Activated CD4-positive, alpha-beta T cell treated with anti-CD3 and anti-CD28 coated beads for 36 hours (primary cell): ENCODE measurements around the gene LTK. TPM values are rescaled to one million over a fixed set of nuclear protein-coding genes. Genes with fewer than 3 reads are reported as not detected.

ENCODE experiments used
- ATAC-seq: fragments of 200-7000 bp; cut with Tn5 transposase; one replicate; pipeline ENCODE4 v1.10.0; 2021; ENCODE audit warnings: mild to moderate bottlenecking, moderate library complexity
- CTCF ChIA-PET: fragments of 350-600 bp; sonication (Branson Sonifier 250); formaldehyde crosslinking; loops from one replicate; lab custom pipeline; 2021; ENCODE audit warnings: antibody characterized with exemption; lab: Charles Lee
- POLR2A ChIA-PET: fragments of 350-600 bp; sonication (Branson Sonifier 250); formaldehyde crosslinking; loops from one replicate; lab custom pipeline; 2021; ENCODE audit warnings: antibody characterized with exemption, inconsistent platforms; lab: Charles Lee
- DNase-seq: peaks from one replicate; pipeline ENCODE4 v3.0.0-alpha.2; 2020
- H3K27ac Mint-ChIP-seq: one replicate; pipeline ENCODE4 v1.8.0; 2021; ENCODE audit warnings: mixed read lengths
- H3K27me3 Mint-ChIP-seq: one replicate; pipeline ENCODE4 v1.8.0; 2021; ENCODE audit warnings: mixed read lengths
- H3K36me3 Mint-ChIP-seq: one replicate; pipeline ENCODE4 v1.8.0; 2021; ENCODE audit warnings: low read depth, mixed read lengths
- H3K4me1 Mint-ChIP-seq: one replicate; pipeline ENCODE4 v1.8.0; 2021; ENCODE audit warnings: mixed read lengths
- H3K4me3 Mint-ChIP-seq: one replicate; pipeline ENCODE4 v1.8.0; 2021; ENCODE audit warnings: mild to moderate bottlenecking, moderate library complexity, mixed read lengths
- H3K9me3 Mint-ChIP-seq: one replicate; pipeline ENCODE4 v1.8.0; 2021; ENCODE audit warnings: low read depth, mixed read lengths
- intact Hi-C, 2 experiments: fragments of 100-400 bp; cut with DNase I in 1 of 2; cut with micrococcal nuclease in 1 of 2; formaldehyde crosslinking; loops; one replicate each; pipeline versions ENCODE4 v1.14.2 to v1.15.1; 2022 to 2024; cut with DNase I, micrococcal nuclease
- total RNA-seq, 2 experiments: library from RNA; stranded (reverse); gene quantifications; one replicate each; pipeline ENCODE4 v1.2.3, GENCODE V29; 2021

The LTK gene
- total RNA-seq, 2 experiments from 2014 or later: 0.11 TPM; not detected in 1

- ATAC-seq: no peak
- ChIA-PET POLR2A (no interaction called here), CTCF (interaction anchor here (0.7 to 1.8 kb wide), 5 partner anchors 22 to 247 kb away, joined by 3 to 6 read pairs (median 3); no protein-coding TSS in a partner anchor)
- no peak overlapping the region for H3K4me3 Mint-ChIP-seq
- H3K27me3 Mint-ChIP-seq: peaks cover 10% of the 10 kb centered on the region
- peaks cover 20% of the 10 kb centered on the region for H3K4me1 Mint-ChIP-seq
- no peaks in the 10 kb centered on the region for H3K9me3 Mint-ChIP-seq
- no peak overlapping the region for H3K27ac Mint-ChIP-seq
- DNase-seq: no peak
- H3K36me3 Mint-ChIP-seq: no peaks in the 10 kb centered on the region
- intact Hi-C loops: loop anchor here (1.0 to 10.0 kb wide), 4 partner anchors 89 to 501 kb away; no protein-coding TSS in a partner anchor
These were observed 43.0 kb upstream of the LTK start for GRCh38 chr15:41556677-41557076.

DNA sequence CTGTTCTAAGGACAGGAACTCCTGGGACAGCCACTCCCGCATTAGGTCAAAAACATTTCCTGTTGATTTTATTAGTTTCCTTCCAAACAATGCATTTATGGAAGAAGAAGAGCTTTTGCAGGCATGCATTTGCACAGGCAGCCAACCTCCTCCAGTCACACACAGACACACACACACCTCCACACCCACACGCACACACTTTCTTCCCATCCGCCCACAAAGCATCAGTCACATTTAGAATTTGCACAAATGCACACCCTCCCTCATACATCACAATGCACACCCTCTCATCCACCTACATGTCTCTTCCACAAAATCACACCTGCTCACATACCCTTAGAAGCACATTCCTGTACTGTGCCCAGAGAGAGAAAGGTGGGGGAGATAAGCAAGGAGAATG, 41.3 kb upstream of the LTK start:
- no peak for ATAC-seq

GRCh38 chr15:41554343-41554742, 40.7 kb upstream of the LTK start:
- POLR2A ChIA-PET: no interaction called here
- intact Hi-C loops: loop anchor here in 1 of 2 experiments (10.0 kb wide), 1 partner anchor 90 kb away; no protein-coding TSS in a partner anchor
- CTCF ChIA-PET: interaction anchor here (1.3 to 1.5 kb wide), 2 partner anchors 9 to 49 kb away, joined by 3 read pairs; no protein-coding TSS in a partner anchor
- no peaks in the 10 kb centered on the region for H3K36me3 Mint-ChIP-seq
- H3K4me3 Mint-ChIP-seq: no peak overlapping the region
- no peak for DNase-seq
- H3K9me3 Mint-ChIP-seq: no peaks in the 10 kb centered on the region
- no peak overlapping the region for H3K27ac Mint-ChIP-seq
- ATAC-seq: no peak
- H3K27me3 Mint-ChIP-seq: no peaks in the 10 kb centered on the region
- peaks cover 16% of the 10 kb centered on the region for H3K4me1 Mint-ChIP-seq

More for the DNA sequence above, 41.3 kb upstream of the LTK start:
- H3K4me1 Mint-ChIP-seq: peaks cover 20% of the 10 kb centered on the region
- H3K9me3 Mint-ChIP-seq: no peaks in the 10 kb centered on the region
- intact Hi-C loops: loop anchor here (5.0 to 10.0 kb wide), 3 partner anchors 88 to 502 kb away; no protein-coding TSS in a partner anchor
- H3K4me3 Mint-ChIP-seq: no peak overlapping the region
- H3K27ac Mint-ChIP-seq: no peak overlapping the region
- H3K36me3 Mint-ChIP-seq: no peaks in the 10 kb centered on the region
- H3K27me3 Mint-ChIP-seq: peaks cover 4% of the 10 kb centered on the region
- CTCF ChIA-PET: interaction anchor here (0.7 to 1.5 kb wide), 3 partner anchors 10 to 48 kb away, joined by 3 read pairs; no protein-coding TSS in a partner anchor
- no peak for DNase-seq
- POLR2A ChIA-PET: no interaction called here

DNA sequence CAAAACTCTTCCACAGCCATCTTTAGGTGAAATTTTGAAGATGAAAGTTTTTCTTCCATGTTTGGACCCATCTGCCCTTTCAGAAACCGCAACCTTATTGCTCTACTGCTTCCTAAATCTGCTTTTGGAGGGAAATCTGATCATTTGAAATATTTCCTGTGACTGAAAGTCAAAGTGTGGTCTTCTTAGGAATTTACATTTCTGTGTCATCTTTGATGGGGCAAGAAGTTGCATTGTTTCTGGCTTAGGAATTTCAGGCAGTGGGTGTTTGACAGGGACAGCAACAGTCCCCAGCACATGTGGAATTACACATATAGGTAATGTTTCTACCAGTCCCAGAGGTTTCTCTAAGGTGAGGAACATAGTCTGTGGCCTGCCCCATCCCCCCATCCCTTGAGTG, 40.1 kb upstream of the LTK start:
- ChIA-PET POLR2A (no interaction called here), CTCF (interaction anchor here (1.0 to 1.5 kb wide), 2 partner anchors 9 to 88 kb away, joined by 3 read pairs; no protein-coding TSS in a partner anchor)
- peaks cover 16% of the 10 kb centered on the region for H3K4me1 Mint-ChIP-seq
- no peak overlapping the region for H3K27ac Mint-ChIP-seq
- ATAC-seq (no peak), DNase-seq (no peak)
- no peaks in the 10 kb centered on the region for H3K36me3 Mint-ChIP-seq
- H3K4me3 Mint-ChIP-seq: no peak overlapping the region
- intact Hi-C loops: loop anchor here in 1 of 2 experiments (10.0 kb wide), 1 partner anchor 89 kb away; no protein-coding TSS in a partner anchor
- H3K27me3 Mint-ChIP-seq: no peaks in the 10 kb centered on the region
- no peaks in the 10 kb centered on the region for H3K9me3 Mint-ChIP-seq

- no peak for DNase-seq
- no peak overlapping the region for H3K4me3 Mint-ChIP-seq
- ChIA-PET CTCF (no interaction called here), POLR2A (no interaction called here)
- no peak overlapping the region for H3K27ac Mint-ChIP-seq
- no peaks in the 10 kb centered on the region for H3K27me3 Mint-ChIP-seq
- intact Hi-C loops: loop anchor here in 1 of 2 experiments (10.0 kb wide), 1 partner anchor 85 kb away; no protein-coding TSS in a partner anchor
- H3K36me3 Mint-ChIP-seq: no peaks in the 10 kb centered on the region
- H3K9me3 Mint-ChIP-seq: no peaks in the 10 kb centered on the region
- no peak for ATAC-seq
- H3K4me1 Mint-ChIP-seq: peaks cover 5% of the 10 kb centered on the region
These were observed 36.6 kb upstream of the LTK start for GRCh38 chr15:41550066-41550775.

- Mint-ChIP-seq H3K4me3 (no peak overlapping the region), H3K36me3 (peaks cover 2% of the 10 kb centered on the region), H3K27ac (no peak overlapping the region), H3K9me3 (no peaks in the 10 kb centered on the region), H3K27me3 (no peaks in the 10 kb centered on the region), H3K4me1 (peaks cover 10% of the 10 kb centered on the region)
- ChIA-PET CTCF (interaction anchor here (0.6 kb wide), 1 partner anchor 345 kb away, joined by 4 read pairs; no protein-coding TSS in a partner anchor), POLR2A (no interaction called here)
- no peak for DNase-seq
- no peak for ATAC-seq
- intact Hi-C loops: no loop called here
These were observed 33.5 kb upstream of the LTK start for GRCh38 chr15:41546851-41547786.

DNA sequence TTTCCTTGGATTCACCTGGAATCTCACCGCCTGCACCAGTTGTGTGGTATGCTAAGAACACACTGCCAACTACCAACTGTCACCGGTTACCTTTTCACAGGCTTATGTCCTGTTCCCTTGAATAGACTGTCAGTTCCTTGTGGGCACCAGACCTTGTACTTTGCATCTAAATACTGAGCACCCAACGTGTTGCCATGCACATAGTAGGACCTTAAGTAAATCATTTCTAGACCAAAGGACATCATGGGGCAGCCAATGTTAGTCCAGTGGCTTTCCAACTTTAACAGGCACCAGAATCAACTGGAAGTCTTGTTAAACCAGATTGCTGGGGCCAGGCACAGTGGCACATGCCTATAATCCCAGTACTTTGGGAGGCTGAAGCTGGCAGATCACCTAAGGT, 31.6 kb upstream of the LTK start:
- peaks cover 2% of the 10 kb centered on the region for H3K36me3 Mint-ChIP-seq
- peaks cover 12% of the 10 kb centered on the region for H3K4me1 Mint-ChIP-seq
- ATAC-seq (no peak), DNase-seq (no peak)
- POLR2A ChIA-PET: interaction anchor here (1.3 to 1.5 kb wide), 2 partner anchors 13 to 229 kb away, joined by 3 read pairs; partner anchors contain the start of gene MAPKBP1
- no peaks in the 10 kb centered on the region for H3K27me3 Mint-ChIP-seq
- no peaks in the 10 kb centered on the region for H3K9me3 Mint-ChIP-seq
- H3K4me3 Mint-ChIP-seq: peak overlapping the region; percentile 95
- H3K27ac Mint-ChIP-seq: peak overlapping the region; percentile 56
- CTCF ChIA-PET: interaction anchor here (0.6 to 2.9 kb wide), 4 partner anchors 9 to 242 kb away, joined by 3 to 14 read pairs (median 4); partner anchors contain the start of gene TYRO3
- intact Hi-C loops: no loop called here

- ATAC-seq (no peak), DNase-seq (peak; percentile 21)
- intact Hi-C loops: loop anchor here (1.0 to 5.0 kb wide), 9 partner anchors 14 to 284 kb away; partner anchors contain the start of genes ITPKA (in 2 of the 2), JMJD7 (in 1 of the 2), MAPKBP1 (in 1 of the 2) and MGA (in 1 of the 2)
- H3K4me3 Mint-ChIP-seq: peak overlapping the region; percentile 95
- no peaks in the 10 kb centered on the region for H3K9me3 Mint-ChIP-seq
- H3K27me3 Mint-ChIP-seq: no peaks in the 10 kb centered on the region
- ChIA-PET POLR2A (interaction anchor here (0.8 to 1.5 kb wide), 3 partner anchors 13 to 229 kb away, joined by 3 read pairs; partner anchors contain the start of gene MAPKBP1), CTCF (interaction anchor here (0.6 to 2.9 kb wide), 7 partner anchors 10 to 230 kb away, joined by 3 to 14 read pairs (median 3); partner anchors contain the start of genes MAPKBP1 and TYRO3)
- H3K4me1 Mint-ChIP-seq: peaks cover 12% of the 10 kb centered on the region
- peak overlapping the region; percentile 91 for H3K27ac Mint-ChIP-seq
- H3K36me3 Mint-ChIP-seq: peaks cover 2% of the 10 kb centered on the region
These were observed 31.0 kb upstream of the LTK start for GRCh38 chr15:41544650-41545015.

DNA sequence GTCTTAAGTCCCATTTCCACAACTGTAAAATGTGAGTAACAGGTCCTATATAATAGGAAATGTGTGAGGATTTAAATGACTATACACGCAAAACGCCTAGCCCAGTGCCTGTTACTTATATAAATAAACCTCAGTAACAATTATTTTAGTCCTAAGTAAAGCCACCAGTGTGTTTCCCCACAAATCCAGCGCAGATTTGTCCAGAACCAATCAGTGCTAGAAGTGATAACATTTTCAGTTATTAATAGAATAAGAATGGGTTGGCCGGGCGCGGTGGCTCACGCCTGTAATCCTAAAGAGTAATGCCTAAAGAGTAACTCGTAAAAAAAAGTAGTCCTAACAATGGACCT, 29.9 kb upstream of the LTK start:
- peak overlapping the region; percentile 95 for H3K4me3 Mint-ChIP-seq

GRCh38 chr15:41536866-41537265, 23.2 kb upstream of the LTK start:
- ATAC-seq (no peak), DNase-seq (no peak)
- intact Hi-C loops: no loop called here
- Mint-ChIP-seq H3K36me3 (peaks cover 20% of the 10 kb centered on the region), H3K4me3 (no peak overlapping the region), H3K27ac (no peak overlapping the region), H3K4me1 (no peaks in the 10 kb centered on the region), H3K9me3 (no peaks in the 10 kb centered on the region), H3K27me3 (no peaks in the 10 kb centered on the region)
- CTCF ChIA-PET: no interaction called here
- POLR2A ChIA-PET: no interaction called here

More for the DNA sequence above, 29.9 kb upstream of the LTK start:
- intact Hi-C loops: loop anchor here (5.0 kb wide), 2 partner anchors 51 to 154 kb away; partner anchors contain the start of gene ITPKA (in 1 of the 2)
- no peak for ATAC-seq
- peaks cover 12% of the 10 kb centered on the region for H3K4me1 Mint-ChIP-seq
- CTCF ChIA-PET: interaction anchor here (1.0 to 2.9 kb wide), 4 partner anchors 9 to 86 kb away, joined by 3 to 14 read pairs (median 4); partner anchors contain the start of gene TYRO3
- peaks cover 2% of the 10 kb centered on the region for H3K36me3 Mint-ChIP-seq
- no peaks in the 10 kb centered on the region for H3K9me3 Mint-ChIP-seq
- H3K27me3 Mint-ChIP-seq: no peaks in the 10 kb centered on the region
- POLR2A ChIA-PET: interaction anchor here (0.6 kb wide), 1 partner anchor 616 kb away, joined by 3 read pairs; no protein-coding TSS in a partner anchor
- DNase-seq: peak; percentile 11
- peak overlapping the region; percentile 91 for H3K27ac Mint-ChIP-seq
